Measurements from ENCODE around the gene ANKRD12. TPM values are rescaled to one million over a fixed set of nuclear protein-coding genes. Genes with fewer than 3 reads are reported as not detected.
"Not testable (repeated sequence)": the region's sequence is repeated elsewhere in the genome, so short reads cannot be mapped to it uniquely, and the experiment has no call there.

Gene ANKRD12
- total RNA-seq, 1 experiment from 2014 or later = 23.5 TPM

DNA sequence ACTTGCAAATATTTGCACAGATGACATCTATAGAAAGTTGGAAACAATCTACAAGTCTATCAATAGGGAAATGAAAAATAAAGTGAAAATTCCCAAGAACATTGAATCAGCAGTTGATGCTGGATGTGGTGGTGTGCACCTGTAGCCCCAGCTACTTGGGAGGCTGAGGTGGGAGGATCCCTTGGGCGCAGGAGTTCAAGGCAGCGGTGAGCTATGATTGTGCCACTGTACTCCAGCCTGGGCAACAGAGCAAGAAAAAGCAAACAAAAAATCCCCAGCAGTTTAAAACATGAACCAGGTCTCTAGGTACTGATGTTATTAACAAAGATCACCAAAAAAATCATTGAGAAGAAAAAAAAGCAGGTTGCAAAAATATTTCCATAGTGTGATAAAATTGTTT, 49.4 kb upstream of the ANKRD12 start:
- ChIA-PET POLR2A (no interaction called here), CTCF (interaction anchor here (1.4 kb wide), 1 partner anchor 14 kb away, joined by 3 read pairs; no protein-coding TSS in a partner anchor)

DNA sequence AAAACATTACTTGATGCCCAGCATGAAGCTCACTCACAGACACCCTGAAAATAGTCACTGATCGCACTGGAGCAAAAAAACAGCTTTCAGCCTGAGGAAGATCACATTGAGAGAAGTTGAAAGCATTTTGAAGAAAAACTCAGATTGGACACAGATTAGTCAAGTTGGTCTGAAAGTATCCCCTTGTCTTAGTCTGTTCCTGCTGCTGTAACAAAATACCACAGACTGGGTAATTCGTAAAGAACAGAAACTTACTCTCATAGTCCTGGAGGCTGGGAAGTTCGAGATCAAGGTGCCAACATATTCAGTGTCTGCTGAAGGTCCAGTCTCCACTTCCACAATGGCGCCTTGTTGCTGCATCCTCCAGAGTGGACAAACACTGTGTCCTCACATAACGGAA, 48.3 kb upstream of the ANKRD12 start:
- POLR2A ChIA-PET = no interaction called here

More for the DNA sequence above, 49.4 kb upstream of the ANKRD12 start:
- no peak overlapping the region for H3K4me3 ChIP-seq (replicated peaks in 1 of 2; ENCODE audit: low read depth in 1 of 2, low read length in 2 of 2)
- H3K27me3 ChIP-seq (ENCODE audit: insufficient read depth, low read length) = no peaks in the 10 kb centered on the region
- H2AFZ ChIP-seq (ENCODE audit: low read depth, low read length, poor library complexity, severe bottlenecking) = no peak overlapping the region
- H3K79me2 ChIP-seq (ENCODE audit: insufficient read depth, low read length) = no peaks in the 10 kb centered on the region
- H3K27ac ChIP-seq (ENCODE audit: low read depth, low read length) = no peak overlapping the region
- intact Hi-C loops (cut with micrococcal nuclease) = no loop called here
- RAD21 ChIA-PET (ENCODE audit: low non-redundant PET in 1 of 2, low total read pairs in 2 of 2, uncharacterized antibody in 2 of 2, unreplicated experiment in 2 of 2) = no interaction called here
- no peaks in the 10 kb centered on the region for H3K9me2 ChIP-seq (ENCODE audit: insufficient read depth)
- no peaks in the 10 kb centered on the region for H3K4me1 ChIP-seq (ENCODE audit: control insufficient read depth in 1 of 2, insufficient read depth in 2 of 2, low read length in 2 of 2)
- H3K4me2 ChIP-seq (ENCODE audit: low read length) = no peak overlapping the region
- no peak for DNase-seq (ENCODE audit: low read depth, low spot score)
- BruUV-seq (replicated peaks) = no TSS peak
- no peaks in the 10 kb centered on the region for H4K20me1 ChIP-seq (ENCODE audit: insufficient read depth)
- no peaks in the 10 kb centered on the region for H3K9me3 ChIP-seq (ENCODE audit: control insufficient read depth in 1 of 2, insufficient read depth in 1 of 2, low read depth in 1 of 2, low read length in 2 of 2)
- ATAC-seq = no peak
- no peak overlapping the region for H3K9ac ChIP-seq (ENCODE audit: low read length)
- no peaks in the 10 kb centered on the region for H3K36me3 ChIP-seq (ENCODE audit: control insufficient read depth in 1 of 2, insufficient read depth in 2 of 2, low read length in 2 of 2)
- TF ChIP-seq EZH2 (IDR thresholded peaks at IDR 0.05) (no peak), SRF (IDR thresholded peaks at IDR 0.05; ENCODE audit: low read depth) (no peak), TCF7L2 (IDR thresholded peaks at IDR 0.05; ENCODE audit: borderline replicate concordance, extremely low read depth, insufficient read depth, insufficient read length) (no peak), RAD21 (IDR thresholded peaks at IDR 0.05; ENCODE audit: low read depth) (no peak), POLR2AphosphoS5 (IDR thresholded peaks at IDR 0.05; ENCODE audit: low read depth, low read length) (no peak), ZFX (IDR thresholded peaks at IDR 0.05) (no peak), EZH2phosphoT487 (IDR thresholded peaks at IDR 0.05; ENCODE audit: borderline replicate concordance) (no peak), CBX3 (IDR thresholded peaks at IDR 0.05; ENCODE audit: low read depth) (no peak), CEBPB (IDR thresholded peaks at IDR 0.05; ENCODE audit: low read depth) (no peak), POLR2A (IDR thresholded peaks at IDR 0.05; ENCODE audit: borderline replicate concordance, extremely low read depth, insufficient read depth, insufficient read length) (no peak)
- TF ChIP-seq, protein P1, sequence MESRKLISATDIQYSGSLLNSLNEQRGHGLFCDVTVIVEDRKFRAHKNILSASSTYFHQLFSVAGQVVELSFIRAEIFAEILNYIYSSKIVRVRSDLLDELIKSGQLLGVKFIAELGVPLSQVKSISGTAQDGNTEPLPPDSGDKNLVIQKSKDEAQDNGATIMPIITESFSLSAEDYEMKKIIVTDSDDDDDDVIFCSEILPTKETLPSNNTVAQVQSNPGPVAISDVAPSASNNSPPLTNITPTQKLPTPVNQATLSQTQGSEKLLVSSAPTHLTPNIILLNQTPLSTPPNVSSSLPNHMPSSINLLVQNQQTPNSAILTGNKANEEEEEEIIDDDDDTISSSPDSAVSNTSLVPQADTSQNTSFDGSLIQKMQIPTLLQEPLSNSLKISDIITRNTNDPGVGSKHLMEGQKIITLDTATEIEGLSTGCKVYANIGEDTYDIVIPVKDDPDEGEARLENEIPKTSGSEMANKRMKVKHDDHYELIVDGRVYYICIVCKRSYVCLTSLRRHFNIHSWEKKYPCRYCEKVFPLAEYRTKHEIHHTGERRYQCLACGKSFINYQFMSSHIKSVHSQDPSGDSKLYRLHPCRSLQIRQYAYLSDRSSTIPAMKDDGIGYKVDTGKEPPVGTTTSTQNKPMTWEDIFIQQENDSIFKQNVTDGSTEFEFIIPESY (IDR thresholded peaks at IDR 0.05; ENCODE audit: extremely low read depth, insufficient replicate concordance, low read length) = no peak

DNA sequence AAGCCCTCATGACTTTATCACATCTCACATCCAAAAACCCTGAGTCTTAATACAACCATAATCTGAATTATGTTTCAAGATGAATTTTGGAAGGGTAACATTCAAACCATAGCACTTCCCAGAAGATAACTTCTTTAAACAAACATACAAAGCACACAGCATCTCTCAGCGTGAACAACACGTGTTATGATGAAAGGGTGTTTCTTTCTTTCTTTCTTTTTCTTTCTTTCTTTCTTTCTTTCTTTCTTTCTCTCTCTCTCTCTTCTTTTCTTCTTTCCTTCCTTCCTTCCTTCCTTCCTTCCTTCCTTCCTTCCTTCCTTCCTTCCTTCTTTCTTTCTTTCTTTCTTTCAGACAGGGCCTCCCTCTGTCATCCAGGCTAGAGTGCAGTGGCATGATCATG, 47.9 kb upstream of the ANKRD12 start:
- H3K4me1 ChIP-seq (ENCODE audit: control insufficient read depth in 1 of 2, insufficient read depth in 2 of 2, low read length in 2 of 2); H3K4me2 ChIP-seq (ENCODE audit: low read length); CTCF ChIA-PET; H3K79me2 ChIP-seq (ENCODE audit: insufficient read depth, low read length); H3K9ac ChIP-seq (ENCODE audit: low read length); H3K27ac ChIP-seq (ENCODE audit: low read depth, low read length); H3K27me3 ChIP-seq (ENCODE audit: insufficient read depth, low read length); H3K36me3 ChIP-seq (ENCODE audit: control insufficient read depth in 1 of 2, insufficient read depth in 2 of 2, low read length in 2 of 2); POLR2A ChIA-PET; DNase-seq (ENCODE audit: low read depth, low spot score); RAD21 ChIA-PET (ENCODE audit: low non-redundant PET in 1 of 2, low total read pairs in 2 of 2, uncharacterized antibody in 2 of 2, unreplicated experiment in 2 of 2); H4K20me1 ChIP-seq (ENCODE audit: insufficient read depth); BruUV-seq (replicated peaks); intact Hi-C loops (cut with micrococcal nuclease); H3K4me3 ChIP-seq (replicated peaks in 1 of 2; ENCODE audit: low read depth in 1 of 2, low read length in 2 of 2); H2AFZ ChIP-seq (ENCODE audit: low read depth, low read length, poor library complexity, severe bottlenecking); H3K9me2 ChIP-seq (ENCODE audit: insufficient read depth); H3K9me3 ChIP-seq (ENCODE audit: control insufficient read depth in 1 of 2, insufficient read depth in 1 of 2, low read depth in 1 of 2, low read length in 2 of 2); ATAC-seq: not testable (repeated sequence)

More for the DNA sequence above, 48.3 kb upstream of the ANKRD12 start:
- no peak overlapping the region for H3K9ac ChIP-seq (ENCODE audit: low read length)
- no peaks in the 10 kb centered on the region for H3K9me2 ChIP-seq (ENCODE audit: insufficient read depth)
- ChIA-PET RAD21 (ENCODE audit: low non-redundant PET in 1 of 2, low total read pairs in 2 of 2, uncharacterized antibody in 2 of 2, unreplicated experiment in 2 of 2) (no interaction called here), CTCF (interaction anchor here (1.4 kb wide), 1 partner anchor 13 kb away, joined by 3 read pairs; no protein-coding TSS in a partner anchor)
- no peak for ATAC-seq
- no TSS peak for BruUV-seq (replicated peaks)
- H3K79me2 ChIP-seq (ENCODE audit: insufficient read depth, low read length) = no peaks in the 10 kb centered on the region
- H3K36me3 ChIP-seq (ENCODE audit: control insufficient read depth in 1 of 2, insufficient read depth in 2 of 2, low read length in 2 of 2) = no peaks in the 10 kb centered on the region
- intact Hi-C loops (cut with micrococcal nuclease) = no loop called here
- no peak for DNase-seq (ENCODE audit: low read depth, low spot score)
- H3K9me3 ChIP-seq (ENCODE audit: control insufficient read depth in 1 of 2, insufficient read depth in 1 of 2, low read depth in 1 of 2, low read length in 2 of 2) = no peaks in the 10 kb centered on the region
- H3K4me2 ChIP-seq (ENCODE audit: low read length) = no peak overlapping the region
- no peaks in the 10 kb centered on the region for H4K20me1 ChIP-seq (ENCODE audit: insufficient read depth)
- no peak overlapping the region for H3K4me3 ChIP-seq (replicated peaks in 1 of 2; ENCODE audit: low read depth in 1 of 2, low read length in 2 of 2)
- H2AFZ ChIP-seq (ENCODE audit: low read depth, low read length, poor library complexity, severe bottlenecking) = no peak overlapping the region
- no peaks in the 10 kb centered on the region for H3K27me3 ChIP-seq (ENCODE audit: insufficient read depth, low read length)
- no peaks in the 10 kb centered on the region for H3K4me1 ChIP-seq (ENCODE audit: control insufficient read depth in 1 of 2, insufficient read depth in 2 of 2, low read length in 2 of 2)
- TF ChIP-seq EZH2 (IDR thresholded peaks at IDR 0.05) (no peak), POLR2AphosphoS5 (IDR thresholded peaks at IDR 0.05; ENCODE audit: low read depth, low read length) (no peak)
- no peak overlapping the region for H3K27ac ChIP-seq (ENCODE audit: low read depth, low read length)
